COLO829 (cell line): ENCODE data around the gene PPIE.

Source experiments
- DNase-seq: peaks from one replicate; pipeline ENCODE4 v3.0.0; 2012; ENCODE audit warnings: low spot score

PPIE gene

DNA sequence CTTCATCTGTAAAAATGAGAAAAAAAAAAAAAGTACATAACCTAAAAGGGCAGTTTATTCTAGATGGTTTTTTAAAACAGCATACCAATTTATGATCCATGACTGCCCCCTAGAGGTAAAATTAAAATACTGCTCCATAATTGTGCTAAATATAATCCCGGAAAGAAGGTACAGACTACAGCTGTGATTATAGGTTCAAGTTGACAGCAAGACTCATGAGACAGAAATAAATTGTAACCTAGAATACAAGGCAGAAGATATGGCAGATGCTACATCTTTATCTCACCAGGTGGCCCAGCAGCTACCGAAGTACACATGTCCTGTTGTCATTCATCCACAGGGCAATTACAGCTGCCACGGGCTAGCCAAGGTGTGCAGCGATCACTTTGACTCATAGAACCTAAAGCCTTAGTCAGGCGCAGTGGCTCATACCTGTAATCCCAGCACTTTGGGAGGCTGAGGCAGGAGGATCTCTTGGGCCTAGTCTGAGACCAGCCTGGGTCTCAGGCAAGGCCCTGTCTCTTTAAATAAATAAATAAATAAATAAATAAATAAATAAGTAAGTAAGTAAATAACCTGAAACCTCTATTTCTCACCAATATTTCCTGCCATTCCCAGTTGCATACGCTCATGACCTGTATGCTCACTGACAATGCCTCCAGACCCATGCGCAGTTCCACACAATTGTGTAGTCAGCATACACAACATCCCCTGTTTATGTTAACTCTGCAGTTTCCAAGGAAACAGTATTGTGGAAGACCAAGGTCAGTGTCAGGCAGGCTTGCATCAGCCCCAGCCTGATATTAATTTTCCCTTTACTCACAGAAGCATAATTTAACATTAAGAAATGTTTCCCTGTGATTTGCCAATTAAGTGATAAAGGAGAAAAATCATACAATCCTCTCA lies 18.3 kb upstream of the PPIE start:
- DNase-seq: peak; percentile 54

DNA sequence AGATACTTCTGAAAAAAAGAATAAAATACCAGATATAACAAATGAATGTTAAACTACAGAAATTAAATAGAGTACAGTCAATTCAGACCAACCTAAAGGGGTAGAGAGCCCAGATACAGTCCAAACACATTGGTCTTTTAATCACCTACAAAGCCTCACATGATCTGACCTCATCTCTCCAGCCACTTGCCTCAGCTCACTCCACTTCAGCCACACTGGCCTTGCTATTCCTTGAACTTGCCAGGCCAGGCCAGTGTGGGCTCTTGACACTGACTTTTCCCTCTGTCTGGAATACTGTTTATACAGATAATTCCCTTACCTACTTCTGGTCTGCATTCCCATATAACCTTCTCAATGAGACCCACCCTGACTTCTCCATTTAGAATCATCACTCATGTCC lies 17.0 kb upstream of the PPIE start:
- DNase-seq: no peak

- DNase-seq: no peak
Observed at GRCh38 chr1:39722495-39722894, 16.2 kb upstream of the PPIE start.

DNA sequence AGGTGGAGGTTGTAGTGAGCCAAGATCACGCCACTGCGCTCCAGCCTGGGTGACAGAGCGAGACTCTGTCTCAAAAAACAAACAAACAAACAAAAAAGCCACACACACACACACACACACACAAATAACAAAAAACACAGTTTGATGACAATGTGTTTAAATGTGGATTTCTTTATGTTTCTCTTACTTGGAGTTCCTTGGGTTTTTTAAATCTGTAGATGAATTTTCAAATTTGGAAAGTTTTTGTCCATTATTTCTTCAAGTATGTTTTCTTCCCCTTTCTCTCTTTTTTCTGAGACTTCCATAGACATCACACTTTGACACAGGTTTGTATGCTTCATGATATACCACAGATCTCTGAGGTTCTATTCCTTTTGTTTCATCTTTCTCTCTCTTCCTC lies 12.1 kb upstream of the PPIE start:
- DNase-seq: no peak

DNA sequence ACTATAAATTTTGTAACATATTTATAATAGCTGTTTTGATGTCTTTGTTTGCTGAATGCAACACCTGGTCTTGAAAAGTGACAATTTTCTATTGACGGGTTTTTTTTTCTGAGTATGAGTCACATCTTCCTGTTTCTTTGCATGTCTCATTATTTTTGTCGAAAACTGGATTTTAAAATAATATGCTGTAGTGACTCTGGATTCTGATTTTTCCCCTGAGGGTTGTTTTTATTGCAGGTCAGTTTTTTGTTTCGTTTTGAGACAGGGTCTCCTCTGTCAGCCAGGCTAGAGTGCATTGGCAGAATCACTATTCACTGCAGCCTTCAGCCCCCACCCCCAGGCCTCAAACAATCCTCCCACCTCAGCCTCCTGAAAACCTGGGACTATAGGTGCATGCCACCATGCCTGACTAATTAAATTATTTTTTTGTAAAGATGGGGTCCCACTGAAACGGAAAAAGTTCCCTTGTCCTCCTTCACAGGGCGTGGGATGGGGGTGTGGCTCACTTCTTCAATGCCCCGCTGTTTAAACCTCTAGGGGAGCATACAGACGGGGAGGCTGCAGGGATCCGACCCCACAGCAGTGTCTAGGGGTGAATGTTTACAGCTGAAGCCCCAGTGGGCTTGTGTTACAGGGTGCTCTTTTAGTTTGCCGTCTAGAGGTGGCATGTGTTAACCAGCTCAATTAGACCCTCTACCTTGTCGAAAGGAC lies 11.3 kb upstream of the PPIE start:
- DNase-seq: no peak

- DNase-seq: no peak
Observed at GRCh38 chr1:39727932-39728317, 10.8 kb upstream of the PPIE start.

DNA sequence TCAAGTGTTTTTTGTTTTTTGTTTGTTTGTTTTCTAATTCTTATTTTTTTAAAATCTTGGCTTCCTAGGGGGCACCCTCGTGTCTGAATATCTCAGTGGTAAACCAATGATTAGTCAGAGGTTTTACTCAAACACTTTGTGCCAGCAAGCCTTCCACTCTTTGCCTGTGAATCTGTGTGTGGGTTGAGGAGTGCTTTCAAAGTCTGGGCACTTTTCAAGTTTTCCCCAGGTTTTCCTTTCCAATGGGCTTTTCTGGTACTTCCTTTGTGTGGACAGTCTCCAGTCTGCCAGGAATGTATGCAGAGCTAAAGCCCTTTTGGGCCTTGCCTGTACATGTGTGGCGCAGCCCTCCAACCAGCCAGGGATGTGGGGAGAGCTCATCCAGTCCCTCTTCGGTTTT lies 9.7 kb upstream of the PPIE start:
- no peak for DNase-seq

GRCh38 chr1:39729842-39730241 lies 8.8 kb upstream of the PPIE start:
- no peak for DNase-seq

DNA sequence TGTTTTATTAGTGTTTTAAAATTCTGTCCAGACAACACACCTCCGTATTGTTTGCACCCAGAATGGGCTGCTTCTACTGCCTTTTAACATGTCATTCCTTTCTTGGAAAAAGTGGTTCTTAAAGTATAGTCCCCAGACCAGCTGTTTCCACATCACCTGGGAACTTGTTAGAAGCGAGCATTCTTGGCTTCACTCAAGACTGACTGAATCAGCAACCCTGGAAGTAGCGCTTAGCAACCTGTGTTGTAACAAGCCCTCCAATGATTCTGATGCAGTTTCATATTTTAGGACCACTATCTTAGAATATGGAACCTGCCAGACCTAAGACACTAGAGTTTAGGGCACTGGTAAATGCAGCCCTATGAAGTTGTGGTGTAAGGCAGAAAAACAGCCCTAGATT lies 6.0 kb upstream of the PPIE start:
- no peak for DNase-seq

DNA sequence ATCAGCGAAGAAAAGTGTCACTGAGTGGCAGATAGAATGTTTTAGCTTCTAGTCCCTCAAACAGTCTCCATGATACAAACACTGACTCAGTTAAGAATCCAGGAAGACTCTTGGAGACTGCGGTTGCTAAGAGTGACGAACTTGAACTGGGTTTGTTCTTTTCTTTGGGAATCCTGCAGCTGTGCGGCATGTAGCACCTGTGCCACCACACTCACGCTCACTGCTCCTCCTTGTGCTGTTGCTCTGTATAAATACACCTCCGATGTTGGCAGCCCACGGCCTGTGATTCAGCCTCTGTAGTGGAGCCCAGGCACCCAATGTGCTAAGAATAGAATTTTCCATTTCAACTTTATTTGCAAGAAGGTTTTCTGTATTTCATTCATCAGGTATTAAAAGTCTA lies 5.5 kb upstream of the PPIE start:
- no peak for DNase-seq

DNA sequence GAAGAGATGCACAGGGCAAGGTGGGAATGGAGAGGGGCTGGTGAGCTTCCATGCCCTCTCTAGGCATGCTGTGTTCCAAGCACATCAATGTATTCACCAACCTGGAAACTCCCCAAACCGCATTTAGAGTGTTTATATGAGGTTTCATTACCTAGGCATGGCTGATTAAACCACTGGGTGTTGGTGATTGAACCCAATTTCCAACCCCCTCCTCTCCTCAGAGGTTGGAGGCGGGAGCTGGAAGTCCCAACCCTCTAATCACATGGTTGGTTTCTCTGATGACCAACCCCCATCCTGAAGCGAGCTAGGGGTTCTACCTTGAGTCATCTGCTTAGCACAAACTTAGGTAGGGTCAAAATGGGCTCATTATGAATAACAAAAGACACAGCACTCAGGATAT lies 3.0 kb upstream of the PPIE start:
- no peak for DNase-seq

GRCh38 chr1:39737546-39738169 lies 1.0 kb upstream of the PPIE start:
- DNase-seq: no peak

DNA sequence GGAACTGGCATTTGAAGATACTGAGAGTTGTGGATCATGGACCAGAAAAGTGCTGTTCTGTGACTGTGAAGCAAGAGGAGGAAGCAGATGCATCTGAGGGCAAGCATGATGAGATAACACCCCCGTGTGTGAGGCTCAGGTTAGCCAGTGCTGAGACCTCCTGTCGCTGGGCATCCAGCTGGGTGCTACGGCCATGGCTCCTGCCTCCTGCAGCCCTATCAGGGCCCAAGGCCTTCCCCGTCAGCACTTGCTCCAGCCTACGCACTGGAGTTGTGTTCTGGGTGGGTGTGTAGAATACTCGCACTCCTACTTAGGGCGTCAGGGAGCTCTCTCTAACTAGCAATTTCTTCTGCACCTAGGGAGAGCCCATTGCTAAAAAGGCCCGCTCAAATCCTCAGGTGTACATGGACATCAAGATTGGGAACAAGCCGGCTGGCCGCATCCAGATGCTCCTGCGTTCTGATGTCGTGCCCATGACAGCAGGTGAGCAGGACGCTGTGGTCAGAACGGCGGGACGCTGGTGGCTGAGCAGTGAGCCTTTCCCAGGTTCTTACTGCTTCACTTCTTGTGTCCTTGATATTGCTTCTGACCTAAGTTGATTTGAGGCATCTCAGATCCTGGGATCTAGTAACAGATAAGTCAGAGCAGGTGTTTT lies 6.5 kb downstream of the PPIE start:
- no peak for DNase-seq

GRCh38 chr1:39751595-39751994 lies 12.9 kb downstream of the PPIE start:
- no peak for DNase-seq

GRCh38 chr1:39752703-39753102 lies 14.0 kb downstream of the PPIE start:
- DNase-seq: no peak

- no peak for DNase-seq
Observed at GRCh38 chr1:39753132-39754025, 14.7 kb downstream of the PPIE start.

DNA sequence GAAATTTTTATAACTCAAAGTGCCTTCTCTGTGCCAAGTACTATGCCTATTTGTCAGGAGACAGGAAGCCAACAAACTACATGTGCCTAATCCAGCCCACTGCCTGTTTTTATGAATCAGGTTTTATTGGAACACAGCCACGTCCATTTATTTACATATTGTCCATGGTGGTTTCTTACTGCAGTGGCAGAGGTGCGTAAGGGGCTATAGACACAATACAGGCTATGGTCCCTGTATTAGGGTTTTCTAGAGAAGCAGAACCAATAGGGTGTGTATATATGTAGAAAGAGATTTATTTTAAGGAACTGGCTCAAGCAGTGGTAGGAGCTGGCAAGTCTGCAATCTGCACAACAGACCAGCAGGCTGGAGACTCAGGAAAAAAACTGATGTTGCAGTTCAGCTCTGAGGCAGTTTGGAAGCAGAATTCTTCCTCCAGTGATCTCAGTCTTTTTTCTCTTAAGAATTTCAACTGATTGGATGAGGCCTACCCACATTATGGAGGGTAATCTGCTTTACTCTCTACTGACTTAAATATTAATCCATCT lies 15.4 kb downstream of the PPIE start:
- no peak for DNase-seq

DNA sequence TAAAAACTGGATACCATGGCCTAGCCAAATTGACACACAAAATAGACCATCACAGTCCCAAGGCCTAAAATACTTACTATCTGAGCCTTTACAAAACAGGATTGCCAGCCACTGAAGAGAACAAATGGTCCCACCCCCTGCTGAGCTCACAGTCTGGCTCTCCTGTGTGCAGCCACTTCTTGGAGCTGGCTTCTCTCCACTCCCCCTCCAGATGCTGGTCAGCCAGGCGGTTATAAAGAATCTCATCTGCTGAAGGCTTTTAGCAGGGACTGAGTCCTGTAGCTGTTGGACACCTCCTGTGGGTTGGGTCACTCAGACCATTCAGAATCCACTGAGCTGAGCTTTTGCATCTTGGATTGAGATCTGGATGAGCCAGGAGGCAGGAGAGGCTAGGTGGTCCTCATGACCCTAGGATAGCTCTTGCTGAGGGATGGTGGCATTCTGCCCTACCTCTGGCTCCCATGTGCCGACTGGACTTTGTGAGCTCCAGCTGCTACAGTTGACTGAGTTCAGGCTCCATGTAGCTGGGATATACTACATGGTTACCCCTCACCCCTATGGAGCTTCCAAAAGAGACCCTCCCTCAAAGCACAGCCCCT lies 16.3 kb downstream of the PPIE start:
- DNase-seq: no peak

DNA sequence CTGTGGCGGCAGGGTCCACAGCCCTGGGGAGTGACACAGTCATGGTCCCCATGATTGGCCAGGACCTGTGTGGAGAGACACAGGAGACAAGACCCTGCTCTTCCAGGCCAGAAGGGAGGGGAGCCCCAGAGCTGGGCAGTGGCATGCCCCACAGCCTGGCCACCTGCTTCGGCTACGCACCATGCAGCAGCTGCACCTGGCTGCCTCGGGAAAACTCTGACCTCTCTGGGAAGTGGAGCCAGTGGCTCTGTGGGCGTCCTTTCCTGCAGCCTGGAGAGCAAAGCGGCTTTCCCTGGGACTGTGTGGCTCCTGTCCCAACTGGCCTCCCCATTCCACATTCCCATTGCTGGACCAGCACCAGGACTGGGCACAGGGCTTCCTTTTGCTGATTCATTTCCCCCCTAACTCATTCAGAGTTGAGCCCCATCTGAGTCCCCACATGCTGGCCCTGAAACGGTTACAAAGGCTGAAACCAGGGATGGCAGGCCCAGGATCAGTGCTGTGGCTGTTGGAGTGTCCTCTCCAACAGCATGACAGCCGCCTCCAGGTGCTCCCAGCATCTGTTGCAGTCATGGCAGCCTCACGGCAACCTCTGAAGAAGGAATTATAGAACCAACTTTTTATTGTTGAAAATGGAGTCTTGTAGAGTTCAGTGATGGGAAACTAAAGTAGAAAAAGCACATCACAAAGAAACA lies 17.4 kb downstream of the PPIE start:
- DNase-seq: no peak

DNA sequence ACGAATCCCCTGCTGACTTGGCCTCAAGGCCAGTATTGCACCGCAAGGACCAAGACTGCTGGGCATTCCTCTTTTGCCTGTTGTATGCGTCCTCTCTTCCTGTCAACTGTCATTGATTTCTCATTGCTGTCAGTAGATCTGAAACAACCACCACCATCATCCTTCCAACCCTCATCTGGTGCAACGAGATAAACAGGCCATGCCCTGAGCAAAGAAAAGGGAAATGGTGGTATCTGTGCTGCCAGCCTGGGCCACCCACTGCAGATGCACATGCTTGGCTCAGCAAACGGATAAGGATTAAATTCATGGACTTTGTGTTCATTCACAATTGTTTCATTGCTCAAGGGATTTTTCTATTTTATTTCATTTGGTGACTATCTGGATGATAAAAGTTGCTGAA lies 18.8 kb downstream of the PPIE start:
- no peak for DNase-seq
